Thoracic aorta endothelial cell (primary cell): ENCODE data around the gene HRG. TPM values are rescaled to one million over a fixed set of nuclear protein-coding genes. Genes with fewer than 3 reads are reported as not detected.

Experiments used
- small RNA-seq: library from RNA; depleted of rRNA; stranded (forward); fragments of <200 nt; gene quantifications from one replicate; pipeline ENCODE3, GENCODE V24; 2012
- total RNA-seq: library from RNA; depleted of rRNA; stranded (reverse); fragments of >200 nt; gene quantifications from 2 replicates; pipeline ENCODE4 v1.2.3, GENCODE V29; 2012

The HRG gene
- total RNA-seq: not detected in 2 replicates

GRCh38 chr3:186665625-186666188, at the start of gene HRG:
TSS of gene HRG (plus strand) at chr3:186666014. CDS start at chr3:186666032, 18 bp downstream.

DNA sequence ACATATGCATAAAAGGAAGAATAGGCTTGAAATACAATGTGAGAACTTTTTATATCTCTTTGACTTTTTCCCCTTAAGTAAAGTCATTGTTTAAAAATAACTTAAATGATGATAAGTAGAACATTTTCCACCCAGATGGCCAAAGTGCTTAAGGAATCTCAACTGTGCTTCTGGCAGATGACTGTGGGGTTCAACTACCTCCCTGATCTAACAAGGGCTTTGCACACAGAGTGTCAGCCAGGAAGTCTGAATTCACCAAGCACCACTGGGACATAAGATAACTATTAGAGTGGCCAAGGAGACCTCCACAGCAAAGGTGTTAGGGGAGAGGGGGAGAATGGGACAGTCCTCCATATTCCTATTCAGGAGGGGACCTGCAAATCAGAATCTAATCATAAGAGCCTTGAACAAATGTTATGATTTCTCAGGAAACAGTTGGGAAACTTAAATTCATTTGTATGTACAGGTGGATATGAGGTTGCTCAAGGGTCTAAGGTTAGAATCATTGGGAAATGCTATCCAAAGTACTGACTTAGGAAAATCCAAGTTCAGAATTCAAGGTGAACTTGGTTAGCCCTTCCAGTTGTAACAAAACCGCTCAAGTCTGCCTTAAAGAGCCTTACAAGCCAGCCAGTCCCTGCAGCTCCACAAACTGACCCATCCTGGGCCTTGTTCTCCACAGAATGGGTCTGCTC, 25.9 kb upstream of the HRG start, which contains the start of gene FETUB:
Gene FETUB, plus strand, starts transcription at position 622 of the 695 bp plus-strand sequence. Its CDS starts 62 bp downstream, at position 684.

GRCh38 chr3:186717039-186717457, 51.2 kb downstream of the HRG start, which contains the start of gene KNG1:
TSS of gene KNG1 (plus strand) at chr3:186717359. CDS start at chr3:186717543, 184 bp downstream.

Small RNA genes within 50 kb of the gene (small RNA-seq; reads per million reads assigned to genes)
- gene RF00017: not detected

Other genes starting within 250 kb of the HRG start
- gene CRYGS, start 121.6 kb upstream of the HRG start, total RNA-seq: 1.7 and 2.1 TPM in 2 replicates
- 18.8 and 24.1 TPM in 2 replicates for gene TBCCD1, start 98.7 kb upstream of the HRG start, total RNA-seq
- 78.8 and 82.3 TPM in 2 replicates for gene DNAJB11, start 95.3 kb upstream of the HRG start, total RNA-seq
- not detected in 2 replicates for gene AHSG, start 53.0 kb upstream of the HRG start, total RNA-seq
- gene FETUB, start 25.6 kb upstream of the HRG start, total RNA-seq: not detected in 2 replicates
- gene KNG1, start 51.3 kb downstream of the HRG start, total RNA-seq: not detected in 2 replicates
- 655 and 667 TPM in 2 replicates for gene EIF4A2, start 117.6 kb downstream of the HRG start, total RNA-seq
- gene RFC4, start 140.5 kb downstream of the HRG start, total RNA-seq: 38.7 and 49.8 TPM in 2 replicates
- not detected in 2 replicates for gene ADIPOQ, start 176.7 kb downstream of the HRG start, total RNA-seq